Keratinocyte (primary cell): ENCODE results near the gene PKNOX2. TPM values are rescaled to one million over a fixed set of nuclear protein-coding genes. Genes with fewer than 3 reads are reported as not detected.

ENCODE experiments used
- DNase-seq: peaks from one replicate; pipeline ENCODE4 v3.0.0-alpha.2; 2011; ENCODE audit warnings: low read depth, missing footprints, low spot score
- FAIRE-seq: peaks from 2 replicates; lab custom pipeline; 2011; peaks lifted over from hg19 to GRCh38; lab: Jason Lieb, UNC
- H2AFZ ChIP-seq: 2 replicates; pipeline ENCODE4 v1.6.0; 2012; ENCODE audit warnings: low read length, control low read depth, inconsistent platforms; ENCODE audit not compliant: control insufficient read depth
- H3K27ac ChIP-seq: 2 replicates; pipeline ENCODE4 v1.5.1; 2011; ENCODE audit warnings: low read length; ENCODE audit not compliant: control insufficient read depth, insufficient read depth
- H3K27me3 ChIP-seq: 3 replicates; pipeline ENCODE4 v1.6.0; 2011; ENCODE audit warnings: low read length; ENCODE audit not compliant: control insufficient read depth, insufficient read depth; ENCODE audit errors: extremely low read depth
- H3K36me3 ChIP-seq, 2 experiments: 2 replicates in 1 of 2; 3 replicates in 1 of 2; pipeline ENCODE4 v1.5.1; 2011; ENCODE audit warnings: low read length in 2 of 2, mild to moderate bottlenecking in 1 of 2; ENCODE audit not compliant: control insufficient read depth in 2 of 2, insufficient read depth in 2 of 2; ENCODE audit errors: extremely low read depth in 1 of 2
- H3K4me1 ChIP-seq: 3 replicates; pipeline ENCODE4 v1.5.1; 2011; ENCODE audit warnings: low read length; ENCODE audit not compliant: control insufficient read depth, insufficient read depth; ENCODE audit errors: extremely low read depth
- H3K4me2 ChIP-seq: 3 replicates; pipeline ENCODE4 v1.6.0; 2011; ENCODE audit warnings: low read depth, low read length; ENCODE audit not compliant: control insufficient read depth, insufficient read depth; ENCODE audit errors: extremely low read depth
- H3K4me3 ChIP-seq, 3 experiments: fragments of 200-600 bp in 1 of 3; sonication (generic) in 1 of 3; 2 replicates in 2 of 3; 3 replicates in 1 of 3; pipeline ENCODE4 v1.5.1; 2011 to 2016; ENCODE audit warnings: low read length in 3 of 3, mild to moderate bottlenecking in 3 of 3, control low read depth in 2 of 3, inconsistent platforms in 1 of 3, low read depth in 1 of 3, mixed read lengths in 1 of 3, mixed run types in 1 of 3, moderate library complexity in 1 of 3; ENCODE audit not compliant: control insufficient read depth in 2 of 3, insufficient read depth in 2 of 3; ENCODE audit errors: extremely low read depth in 1 of 3
- H3K79me2 ChIP-seq: 2 replicates; pipeline ENCODE4 v1.6.0; 2012; ENCODE audit warnings: low read length; ENCODE audit not compliant: control insufficient read depth, insufficient read depth
- H3K9ac ChIP-seq: 3 replicates; pipeline ENCODE4 v1.6.0; 2011; ENCODE audit warnings: low read length; ENCODE audit not compliant: control insufficient read depth, insufficient read depth; ENCODE audit errors: extremely low read depth
- H3K9me1 ChIP-seq: 3 replicates; pipeline ENCODE4 v1.6.0; 2011; ENCODE audit warnings: low read length; ENCODE audit not compliant: control insufficient read depth, insufficient read depth; ENCODE audit errors: extremely low read depth
- H3K9me3 ChIP-seq: 2 replicates; pipeline ENCODE4 v1.5.1; 2012; ENCODE audit warnings: low read depth, low read length; ENCODE audit not compliant: control insufficient read depth
- H4K20me1 ChIP-seq: 3 replicates; pipeline ENCODE4 v1.6.0; 2011; ENCODE audit warnings: low read length; ENCODE audit not compliant: control insufficient read depth, insufficient read depth; ENCODE audit errors: extremely low read depth
- CTCF ChIP-seq, 3 experiments: IDR thresholded peaks in 1 of 3; conservative IDR thresholded peaks in 1 of 3; optimal IDR thresholded peaks in 1 of 3; 2 replicates in 2 of 3; 3 replicates in 1 of 3; pipeline versions ENCODE3 to v1.5.1; 2011; ENCODE audit warnings: low read length in 3 of 3, mild to moderate bottlenecking in 3 of 3, moderate library complexity in 2 of 3, control low read depth in 1 of 3, inconsistent platforms in 1 of 3; ENCODE audit not compliant: insufficient read depth in 2 of 3; ENCODE audit errors: extremely low read depth in 1 of 3
- EZH2 ChIP-seq: IDR thresholded peaks from one replicate; pipeline ENCODE4 v1.6.1; 2012; ENCODE audit warnings: inconsistent platforms, mild to moderate bottlenecking, low read length, moderate library complexity
- dilution Hi-C: fragments of 300-500 bp; cut with MboI; formaldehyde crosslinking; loops from one replicate; pipeline ENCODE4 v1.7.0; 2020; ENCODE audit warnings: low sequenced_read_pairs; ENCODE audit not compliant: extremely low pct_ligation_motif_present
- polyA plus RNA-seq, 5 experiments: library from polyadenylated mRNA; depleted of rRNA in 3 of 5; stranded (reverse) in 3 of 5; stranded (forward) in 1 of 5; unstranded in 1 of 5; fragments of >200 nt; gene quantifications; 1 replicate in 1 of 5; 2 replicates in 3 of 5; 3 replicates in 1 of 5; pipeline versions ENCODE4 v1.2.1 to v1.2.3, GENCODE V29; 2011 to 2012; ENCODE audit warnings: missing spikeins in 2 of 5, low read depth in 1 of 5, low replicate concordance in 1 of 5

PKNOX2 gene
- polyA plus RNA-seq, 1 donor (not counting 4 experiments of a cell fraction or from before 2014, with no cell fraction given) = 0.05 TPM

DNA sequence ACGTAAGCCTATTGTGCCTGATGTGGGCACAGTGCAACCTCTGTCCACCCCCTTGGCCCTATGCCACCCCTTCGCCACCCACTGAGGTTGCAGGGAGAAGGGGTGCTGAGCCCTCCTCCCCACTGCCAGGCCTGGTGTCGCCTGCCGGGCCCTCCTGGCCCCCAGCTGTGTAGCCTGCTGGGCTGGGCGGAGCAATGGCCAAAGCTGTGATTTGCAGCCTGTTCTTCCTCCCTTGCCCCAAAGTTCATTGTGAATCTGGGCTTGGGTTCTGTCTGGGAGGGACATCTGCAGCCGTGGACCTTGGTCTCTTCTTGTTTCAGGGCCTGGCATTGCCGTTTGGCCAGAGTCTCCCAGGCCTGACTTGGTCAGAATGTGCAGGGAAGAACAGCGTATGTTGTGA is 121.9 kb downstream of the PKNOX2 start:
- FAIRE-seq = no peak

DNA sequence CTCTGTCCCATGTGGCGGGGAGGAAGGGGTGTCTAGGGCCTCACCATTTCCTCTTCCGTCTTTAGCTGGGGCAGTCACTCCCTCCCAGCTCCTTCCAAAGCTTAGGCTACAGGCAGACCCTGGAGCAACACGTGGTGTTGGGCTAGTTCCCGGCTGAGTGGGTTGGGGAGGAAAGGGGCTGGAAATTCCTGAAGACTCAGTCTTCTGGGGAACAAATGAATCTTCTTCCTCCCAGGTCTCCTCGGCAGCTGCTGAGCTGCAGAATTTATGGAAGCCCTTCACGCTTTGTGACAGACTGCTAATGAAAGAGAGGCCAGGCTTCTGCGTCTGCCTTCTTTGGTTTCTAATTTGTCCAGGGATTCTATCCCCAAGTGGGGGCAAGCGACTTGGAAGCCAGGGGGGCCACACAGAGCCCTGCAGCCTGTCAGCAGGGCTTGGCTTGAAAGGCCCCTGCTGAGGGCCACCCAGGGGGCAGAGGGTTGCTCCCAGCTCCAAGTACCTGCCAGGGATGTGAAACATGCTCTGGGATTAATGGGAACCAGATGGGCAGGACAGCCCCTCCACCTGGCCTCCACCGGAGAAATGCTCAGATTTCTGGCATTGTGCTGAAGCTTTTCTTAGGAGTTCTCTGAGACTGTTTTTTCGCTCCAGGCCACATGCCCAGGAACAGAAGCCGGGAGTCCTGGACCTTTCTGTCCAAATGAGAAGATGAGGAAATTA is 123.1 kb downstream of the PKNOX2 start:
- dilution Hi-C loops = no loop called here
- Histone ChIP-seq H3K9ac (no peak overlapping the region), H3K9me3 (no peaks in the 10 kb centered on the region), H2AFZ (no peak overlapping the region), H3K4me3 (no peak overlapping the region), H3K4me1 (no peaks in the 10 kb centered on the region), H3K9me1 (no peaks in the 10 kb centered on the region), H3K27ac (no peak overlapping the region), H3K4me2 (no peak overlapping the region), H4K20me1 (no peaks in the 10 kb centered on the region), H3K36me3 (no peaks in the 10 kb centered on the region), H3K27me3 (no peaks in the 10 kb centered on the region), H3K79me2 (no peaks in the 10 kb centered on the region)
- no peak for DNase-seq
- no peak for FAIRE-seq
- TF ChIP-seq CTCF (optimal IDR thresholded peaks at IDR 0.05 in 1 of 3, IDR thresholded peaks at IDR 0.05 in 1 of 3, conservative IDR thresholded peaks at IDR 0.05 in 1 of 3; ENCODE audit: extremely low read depth in 1 of 3, insufficient read depth in 2 of 3, low read length in 3 of 3) = no peak
- TF ChIP-seq EZH2 = no peak

More for the DNA sequence above, 121.9 kb downstream of the PKNOX2 start:
- no peak overlapping the region for H3K9ac ChIP-seq
- no peaks in the 10 kb centered on the region for H3K9me1 ChIP-seq
- H3K9me3 ChIP-seq = no peaks in the 10 kb centered on the region
- DNase-seq = no peak
- no peaks in the 10 kb centered on the region for H3K79me2 ChIP-seq
- H3K27me3 ChIP-seq = peaks cover 4% of the 10 kb centered on the region
- no peak overlapping the region for H3K4me3 ChIP-seq
- no peak overlapping the region for H2AFZ ChIP-seq
- no peaks in the 10 kb centered on the region for H4K20me1 ChIP-seq
- dilution Hi-C loops = no loop called here
- H3K4me1 ChIP-seq = no peaks in the 10 kb centered on the region
- no peak overlapping the region for H3K4me2 ChIP-seq
- H3K36me3 ChIP-seq = no peaks in the 10 kb centered on the region
- no peak overlapping the region for H3K27ac ChIP-seq
- no peak for TF ChIP-seq CTCF (optimal IDR thresholded peaks at IDR 0.05 in 1 of 3, IDR thresholded peaks at IDR 0.05 in 1 of 3, conservative IDR thresholded peaks at IDR 0.05 in 1 of 3; ENCODE audit: extremely low read depth in 1 of 3, insufficient read depth in 2 of 3, low read length in 3 of 3)
- no peak for TF ChIP-seq EZH2
